HG02885 (cell line): ENCODE measurements around the gene LAPTM5.

ENCODE experiments used
- ATAC-seq: cut with Tn5 transposase; IDR thresholded peaks from one replicate; pipeline ENCODE4 v1.9.1; 2021; ENCODE audit warnings: mild to moderate bottlenecking; ENCODE audit not compliant: unreplicated experiment, poor library complexity

LAPTM5 gene

DNA sequence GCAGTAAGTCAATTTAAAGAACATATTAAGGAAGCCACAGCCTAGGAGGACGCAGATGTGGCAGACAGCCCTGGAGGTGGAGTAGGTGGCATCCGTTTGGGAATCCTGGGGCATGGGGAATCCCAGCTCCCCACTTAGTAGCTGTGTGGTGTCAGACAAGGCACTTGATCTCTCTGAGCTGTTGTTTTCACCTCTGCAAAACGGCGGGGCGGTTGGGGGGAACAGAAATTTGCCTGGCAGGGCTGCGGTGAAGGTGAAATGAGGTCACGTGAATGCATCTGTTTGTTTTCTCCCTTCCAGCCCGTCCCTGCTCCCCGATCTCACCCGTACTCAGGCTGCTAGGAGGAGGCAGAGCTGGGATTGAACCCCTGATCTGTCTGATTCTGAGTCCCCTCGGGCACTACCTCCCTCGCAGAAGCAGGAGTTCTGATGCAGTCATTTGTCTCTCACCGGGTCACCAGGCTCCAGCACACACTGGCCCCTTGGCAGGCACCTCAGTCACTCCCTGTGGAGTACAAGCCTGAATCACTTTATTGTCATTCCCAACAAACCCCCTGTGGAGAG, 2.2 kb upstream of the LAPTM5 start:
- no peak for ATAC-seq

DNA sequence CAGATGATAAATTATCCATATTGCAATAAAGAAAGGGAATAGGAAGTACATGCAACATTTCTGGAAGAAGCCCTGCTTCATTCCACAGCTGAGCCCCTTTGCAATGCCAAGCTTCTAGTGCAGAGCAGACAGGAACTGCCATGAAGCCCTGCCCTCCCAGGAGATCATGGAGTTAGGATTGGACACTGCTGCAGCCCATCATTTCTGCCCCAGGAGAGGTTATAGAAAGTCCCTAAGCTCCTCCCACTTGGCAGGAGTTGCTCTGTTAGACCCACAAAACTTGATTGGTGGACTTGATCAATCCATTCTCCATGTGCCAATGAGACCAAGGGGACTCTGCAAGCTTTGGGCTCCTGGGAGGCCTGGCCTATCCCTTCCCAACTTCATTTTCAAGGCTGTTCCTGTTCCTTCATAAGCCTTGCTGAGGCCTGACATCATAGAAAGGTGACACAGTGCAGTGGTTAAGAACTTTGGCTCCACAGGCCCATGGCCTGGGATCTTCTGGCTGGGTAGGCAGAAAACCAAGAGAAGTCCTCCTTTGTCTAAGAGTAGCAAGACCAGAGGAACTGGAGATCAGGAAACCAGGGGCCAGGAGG, 1.3 kb upstream of the LAPTM5 start:
- ATAC-seq, result no peak

DNA sequence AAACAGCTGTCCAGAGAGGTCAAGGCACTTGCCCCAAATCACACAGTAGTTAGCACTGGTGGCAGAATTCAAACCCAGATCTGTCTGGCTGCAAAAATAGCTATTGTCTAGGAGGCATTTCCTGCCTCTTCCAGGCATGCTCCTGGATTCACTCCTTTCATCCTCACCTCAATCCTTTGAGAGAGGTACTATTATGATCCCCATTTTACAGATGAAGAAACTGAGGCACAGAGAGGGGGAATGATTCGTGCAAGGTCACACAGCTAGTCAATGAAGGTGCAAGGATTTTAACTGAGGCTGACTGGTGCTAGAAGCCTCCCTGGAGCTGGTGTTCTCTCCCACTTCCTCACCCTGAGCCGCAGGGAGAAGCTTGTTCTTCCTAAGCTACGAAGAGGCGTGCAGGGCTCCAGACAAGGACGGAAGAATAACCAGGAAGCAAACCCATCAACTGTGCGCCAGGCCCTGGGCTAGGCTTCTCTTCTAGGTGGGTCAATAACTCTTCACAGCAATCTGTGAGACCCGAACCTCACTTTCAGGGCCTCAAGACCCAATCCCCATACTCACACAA, 631 bp upstream of the LAPTM5 start:
- no peak for ATAC-seq

- no peak for ATAC-seq
Measured at GRCh38 chr1:30756545-30757351, 826 bp downstream of the LAPTM5 start.

- no peak for ATAC-seq
Measured at GRCh38 chr1:30756206-30756544, 1.4 kb downstream of the LAPTM5 start.

GRCh38 chr1:30755746-30756145, 1.8 kb downstream of the LAPTM5 start:
- ATAC-seq, result no peak

DNA sequence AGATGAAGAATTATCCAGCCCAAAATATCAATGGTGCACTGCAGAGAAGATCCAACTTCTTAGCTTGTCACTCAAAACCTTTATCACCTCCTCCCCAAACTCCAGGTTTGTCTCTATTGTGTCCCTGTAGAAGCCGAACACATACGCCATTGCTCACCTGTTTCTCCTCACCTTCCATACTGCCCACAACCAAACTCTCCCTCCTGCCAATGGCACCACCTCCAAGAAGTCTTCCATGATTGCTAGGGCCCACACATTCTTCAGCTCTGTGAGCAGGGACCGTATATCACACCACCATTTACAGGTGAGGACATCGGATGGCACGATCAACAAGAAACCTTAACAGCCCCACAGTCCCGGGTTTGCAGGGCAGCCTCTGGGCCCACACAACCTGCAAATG, 2.2 kb downstream of the LAPTM5 start:
- no peak for ATAC-seq

DNA sequence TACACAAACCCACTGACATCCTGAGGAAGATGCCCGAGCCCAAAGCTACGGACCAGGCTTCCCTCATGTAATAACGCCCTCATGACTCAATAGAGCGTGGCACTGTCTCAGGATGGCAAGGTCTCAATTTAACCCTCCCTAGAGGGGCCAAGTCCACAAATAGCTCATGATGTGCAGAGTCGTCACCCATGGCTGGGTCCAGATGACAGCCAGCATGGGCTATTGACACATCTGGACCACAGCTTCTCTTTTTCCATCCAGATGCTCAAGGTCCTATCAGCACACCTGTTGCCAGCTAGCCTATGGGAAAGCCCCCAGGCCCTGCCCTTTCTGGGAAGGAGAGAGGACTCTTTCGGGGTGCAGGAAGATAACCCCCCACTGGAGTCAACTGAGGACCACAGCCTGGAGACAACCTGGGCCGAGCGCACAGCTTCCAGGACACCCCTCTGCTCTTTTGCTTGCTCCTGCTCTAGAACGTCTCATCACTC, 2.8 kb downstream of the LAPTM5 start:
- peak; percentile 49 for ATAC-seq

GRCh38 chr1:30753660-30754123, 3.9 kb downstream of the LAPTM5 start:
- ATAC-seq, result no peak

DNA sequence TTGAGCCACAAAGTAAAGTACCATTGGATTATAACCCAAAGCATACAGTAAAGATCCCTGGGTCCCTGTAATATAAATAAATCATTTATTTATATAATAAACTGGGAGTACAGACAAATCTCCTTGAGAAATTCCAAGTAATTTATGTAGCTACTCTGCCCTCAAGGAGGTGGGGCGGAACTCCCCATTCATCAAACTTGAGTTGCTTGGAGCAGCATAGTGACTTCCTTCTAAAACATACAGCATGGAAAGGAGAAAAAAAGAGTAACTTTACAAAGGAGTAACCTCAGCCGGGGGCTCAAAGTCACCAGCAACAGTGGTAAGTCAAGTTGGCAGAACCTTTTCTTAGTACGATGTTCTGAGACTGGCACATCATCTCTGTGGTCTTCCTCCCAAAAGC, 4.5 kb downstream of the LAPTM5 start:
- no peak for ATAC-seq

DNA sequence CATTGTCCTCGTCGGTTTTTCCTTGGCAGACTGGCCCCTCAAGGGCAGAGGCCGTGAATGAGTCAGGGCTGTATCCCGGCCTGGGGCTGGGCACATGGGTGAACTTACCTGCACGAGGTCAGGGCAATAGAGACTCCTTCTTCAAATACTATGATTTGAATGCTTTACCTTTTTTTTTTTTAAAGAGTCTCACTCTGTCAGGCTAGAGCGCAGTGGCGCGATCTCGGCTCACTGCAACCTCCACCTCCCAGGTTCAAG, 5.0 kb downstream of the LAPTM5 start:
- no peak for ATAC-seq

GRCh38 chr1:30751830-30752650, 5.5 kb downstream of the LAPTM5 start:
- ATAC-seq, result no peak

DNA sequence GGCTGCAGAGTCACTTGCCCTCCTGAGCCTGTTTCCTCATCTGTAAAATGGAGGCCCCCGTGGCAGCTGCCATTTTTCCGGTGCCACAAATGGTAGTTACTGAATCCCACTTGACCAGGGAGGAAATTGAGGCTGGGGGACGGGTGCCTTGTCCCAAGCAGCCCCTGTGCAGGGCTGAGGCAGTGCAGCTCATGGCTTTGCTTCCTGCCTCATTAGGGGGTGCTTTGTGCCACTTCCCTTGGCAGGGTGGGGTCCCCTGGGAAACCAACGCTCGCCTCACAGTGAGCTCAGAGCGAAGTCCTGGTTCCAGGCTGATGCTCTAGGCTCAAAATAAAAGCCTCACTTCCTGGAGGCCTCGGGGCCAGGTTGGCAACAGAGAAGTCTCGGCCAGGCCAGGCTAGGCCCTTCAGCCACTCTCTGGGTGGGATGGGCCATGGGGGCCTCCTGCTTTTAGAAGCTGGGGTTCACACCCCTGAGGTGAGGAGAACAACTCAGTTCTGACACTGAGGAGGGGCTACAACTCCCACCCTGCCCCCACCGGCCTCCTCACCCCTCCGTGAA, 6.8 kb downstream of the LAPTM5 start:
- ATAC-seq, result peak; percentile 26

DNA sequence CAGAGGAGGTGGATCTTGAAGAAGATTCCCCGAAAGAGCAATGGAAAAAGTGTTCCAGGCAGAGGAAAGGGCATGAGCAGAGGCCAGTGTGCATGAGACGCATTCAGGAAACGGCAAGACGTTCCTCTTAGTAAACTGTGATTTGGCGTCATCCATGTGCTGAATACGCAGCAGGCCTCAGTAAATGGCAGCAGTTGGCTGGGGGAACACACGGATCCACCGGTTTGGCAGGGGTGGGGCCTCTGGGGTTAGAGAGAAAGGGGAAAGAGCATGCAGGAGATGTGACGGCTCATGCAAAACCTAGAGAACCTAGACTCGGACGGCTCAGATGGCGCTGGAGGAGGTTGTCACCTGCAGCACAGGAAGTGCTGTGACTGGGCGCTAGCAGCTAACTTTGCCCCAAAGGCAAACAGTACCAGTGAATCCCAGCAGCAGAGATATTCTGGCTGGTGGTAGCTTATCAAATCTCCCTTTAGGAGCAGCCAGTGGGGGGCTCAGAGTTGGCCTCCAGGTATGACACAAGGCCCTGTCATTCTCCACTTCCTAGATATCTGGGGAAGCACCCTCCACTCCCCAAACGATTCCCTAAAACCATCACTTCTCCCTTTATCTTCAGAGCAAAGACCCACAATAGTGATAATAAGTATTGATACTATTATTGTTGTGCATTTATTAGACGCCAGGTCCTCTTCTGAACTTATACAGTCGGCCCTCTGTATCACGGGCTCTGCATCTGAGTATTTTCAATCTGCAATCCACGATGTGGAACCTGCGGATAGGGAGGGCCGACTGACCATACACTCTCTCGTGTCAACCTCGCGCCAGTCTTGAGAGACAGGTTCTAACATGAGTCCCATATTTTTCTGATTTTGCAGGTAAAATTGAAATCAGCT, 7.6 kb downstream of the LAPTM5 start:
- ATAC-seq, result no peak

DNA sequence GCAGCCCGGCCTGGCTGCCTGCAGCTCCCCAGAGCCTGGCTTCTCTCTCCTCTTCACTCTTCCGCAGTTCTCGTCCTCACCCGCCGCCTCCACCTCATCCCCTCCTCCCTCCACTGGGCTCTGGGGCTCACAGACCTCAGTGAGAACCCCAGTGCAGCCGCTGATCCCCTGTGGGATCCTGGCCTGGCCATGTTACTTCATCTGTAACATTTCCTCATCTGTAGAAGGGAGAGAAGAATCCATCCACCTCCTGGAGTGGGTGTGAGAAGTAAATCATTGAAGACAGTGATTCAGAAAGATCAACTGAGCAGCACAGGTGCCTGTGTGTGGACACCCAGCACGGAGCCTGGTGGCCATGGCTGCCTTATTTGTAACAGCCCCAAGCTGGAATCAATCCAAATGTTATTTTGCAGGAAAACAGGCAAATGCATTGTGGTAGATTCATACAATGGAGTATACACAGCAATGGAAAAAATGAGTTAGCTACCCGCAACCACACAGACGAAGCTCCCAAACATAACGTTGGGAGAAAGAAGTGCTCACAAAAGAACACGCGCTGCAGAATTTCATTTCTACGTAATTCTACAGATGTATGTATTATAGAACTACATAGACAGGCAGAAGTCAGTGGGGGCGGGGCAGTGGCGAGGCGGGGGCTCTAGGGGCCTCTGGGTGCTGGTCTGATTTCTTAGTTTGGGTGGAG, 8.7 kb downstream of the LAPTM5 start:
- ATAC-seq, result no peak

GRCh38 chr1:30748098-30748698, 9.4 kb downstream of the LAPTM5 start:
- ATAC-seq, result no peak

GRCh38 chr1:30747033-30748008, 10.3 kb downstream of the LAPTM5 start:
- ATAC-seq, result no peak
